OCI-LY7 (cell line): Measurements from ENCODE around the gene NRSN2. TPM values are rescaled to one million over a fixed set of nuclear protein-coding genes. Genes with fewer than 3 reads are reported as not detected.

Experiments used
- BruUV-seq: library from RNA; stranded (reverse); fragments of 400-500 nt; replicated peaks from 2 replicates; lab custom pipeline; 2021; lab: Mats Ljungman, UMichigan
- CTCF ChIA-PET: fragments of 300-600 bp; sonication (Branson Sonifier 250); formaldehyde crosslinking; loops from one replicate; lab custom pipeline; 2022; ENCODE audit warnings: antibody characterized with exemption; ENCODE audit not compliant: unreplicated experiment; lab: Charles Lee
- POLR2A ChIA-PET: fragments of 300-600 bp; sonication (Branson Sonifier 250); formaldehyde crosslinking; loops from one replicate; lab custom pipeline; 2022; ENCODE audit warnings: antibody characterized with exemption; lab: Charles Lee
- DNase-seq: peaks from one replicate; pipeline ENCODE4 v3.0.0-alpha.2; 2015; ENCODE audit warnings: low spot score
- H2AFZ ChIP-seq: fragments of 200-600 bp; sonication (generic), shearing (Covaris generic); 2 replicates; pipeline ENCODE4 v1.6.1; 2014; ENCODE audit warnings: mild to moderate bottlenecking, antibody characterized with exemption, low read length, moderate library complexity
- H3K27ac ChIP-seq: fragments of 200-600 bp; sonication (generic); 2 replicates; pipeline ENCODE4 v1.5.1; 2014; ENCODE audit warnings: mixed run types, low read depth, mild to moderate bottlenecking, moderate library complexity, low read length, inconsistent platforms; ENCODE audit not compliant: poor library complexity, severe bottlenecking
- H3K36me3 ChIP-seq: fragments of 200-600 bp; sonication (generic); 2 replicates; pipeline ENCODE4 v1.6.1; 2014; ENCODE audit warnings: mild to moderate bottlenecking, antibody characterized with exemption, low read length, moderate library complexity, mixed read lengths; ENCODE audit not compliant: insufficient read depth
- H3K4me1 ChIP-seq: fragments of 200-600 bp; sonication (generic); 2 replicates; pipeline ENCODE4 v1.5.1; 2014; ENCODE audit warnings: mild to moderate bottlenecking, low read length; ENCODE audit not compliant: insufficient read depth, poor library complexity, severe bottlenecking
- H3K4me2 ChIP-seq: fragments of 200-600 bp; sonication (generic); 2 replicates; pipeline ENCODE4 v1.6.1; 2014; ENCODE audit warnings: mild to moderate bottlenecking, low read length
- H3K4me3 ChIP-seq: fragments of 200-600 bp; sonication (generic); 2 replicates; pipeline ENCODE4 v1.5.1; 2014; ENCODE audit warnings: mild to moderate bottlenecking, low read depth, low read length; ENCODE audit not compliant: poor library complexity, severe bottlenecking
- H3K79me2 ChIP-seq: fragments of 200-600 bp; sonication (generic); 2 replicates; pipeline ENCODE4 v1.6.1; 2016; ENCODE audit warnings: low read depth, mild to moderate bottlenecking, low read length, moderate library complexity, mixed read lengths; ENCODE audit not compliant: insufficient read depth
- H3K9me2 ChIP-seq: fragments of 200-600 bp; sonication (generic); 2 replicates; pipeline ENCODE4 v1.6.1; 2016; ENCODE audit warnings: mild to moderate bottlenecking, low read length, mixed read lengths; ENCODE audit not compliant: insufficient read depth
- H3K9me3 ChIP-seq: fragments of 200-600 bp; sonication (generic); 2 replicates; pipeline ENCODE4 v1.6.1; 2014; ENCODE audit warnings: mild to moderate bottlenecking, mixed run types, low read length, mixed read lengths
- H4K20me1 ChIP-seq: fragments of 200-600 bp; sonication (generic); 2 replicates; pipeline ENCODE4 v1.6.1; 2014; ENCODE audit warnings: mild to moderate bottlenecking, antibody characterized with exemption, low read length, moderate library complexity, mixed read lengths; ENCODE audit not compliant: insufficient read depth
- CTCF ChIP-seq: fragments of 200-600 bp; sonication (generic); conservative IDR thresholded peaks from 2 replicates; pipeline ENCODE4 v1.5.1; 2014; ENCODE audit warnings: mild to moderate bottlenecking, antibody characterized with exemption, low read length, moderate library complexity, mixed read lengths
- EZH2phosphoT487 ChIP-seq: fragments of 200-600 bp; sonication (generic); IDR thresholded peaks from 2 replicates; pipeline ENCODE4 v1.6.1; 2018; ENCODE audit warnings: low read depth, borderline replicate concordance, mild to moderate bottlenecking, mixed run types, antibody characterized with exemption, low read length, moderate library complexity, mixed read lengths
- intact Hi-C: fragments of 100-400 bp; cut with micrococcal nuclease; formaldehyde crosslinking; loops from one replicate; pipeline ENCODE4 v1.10.0; 2022; ENCODE audit not compliant: unreplicated experiment
- total RNA-seq, 2 experiments: library from RNA; depleted of rRNA in 1 of 2; stranded (reverse); fragments of >200 nt in 1 of 2; shearing (Covaris generic) in 1 of 2; gene quantifications; 2 replicates each; pipeline ENCODE4 v1.2.3, GENCODE V29; 2014 to 2022

Gene NRSN2
- total RNA-seq, 2 experiments from 2014 or later, result 0.32 to 0.86 TPM

- Histone ChIP-seq H3K4me1 (peaks cover 7% of the 10 kb centered on the region), H3K9me3 (no peaks in the 10 kb centered on the region), H3K36me3 (no peaks in the 10 kb centered on the region), H4K20me1 (no peaks in the 10 kb centered on the region), H3K27ac (no peak overlapping the region), H2AFZ (peak overlapping the region; percentile 76; the same call in 1 of the 2 replicates), H3K79me2 (no peaks in the 10 kb centered on the region), H3K4me2 (peak overlapping the region; percentile 74), H3K9me2 (no peaks in the 10 kb centered on the region), H3K4me3 (peak overlapping the region; percentile 67)
- no peak for TF ChIP-seq EZH2phosphoT487
- no peak for TF ChIP-seq CTCF
- no TSS peak for BruUV-seq
- intact Hi-C loops, result no loop called here
- no peak for DNase-seq
- ChIA-PET POLR2A (interaction anchor here (0.7 kb wide), 1 partner anchor 21 kb away, joined by 5 read pairs; no protein-coding TSS in a partner anchor), CTCF (no interaction called here)
Observed at GRCh38 chr20:347317-347639, 367 bp downstream of the NRSN2 start.

- Histone ChIP-seq H2AFZ (peak overlapping the region; percentile 76), H3K79me2 (no peaks in the 10 kb centered on the region), H3K4me3 (peak overlapping the region; percentile 67), H3K9me3 (no peaks in the 10 kb centered on the region), H4K20me1 (no peaks in the 10 kb centered on the region), H3K4me1 (peaks cover 7% of the 10 kb centered on the region), H3K4me2 (peak overlapping the region; percentile 74), H3K27ac (no peak overlapping the region), H3K9me2 (no peaks in the 10 kb centered on the region), H3K36me3 (no peaks in the 10 kb centered on the region)
- ChIA-PET POLR2A (interaction anchor here (0.7 kb wide), 1 partner anchor 21 kb away, joined by 5 read pairs; no protein-coding TSS in a partner anchor), CTCF (no interaction called here)
- intact Hi-C loops, result no loop called here
- no TSS peak for BruUV-seq
- DNase-seq, result peak; percentile 56
- no peak for TF ChIP-seq EZH2phosphoT487
- no peak for TF ChIP-seq CTCF
Observed at GRCh38 chr20:347640-348484, 951 bp downstream of the NRSN2 start.
